Measurements from ENCODE around the gene TNFAIP8L2.

Gene TNFAIP8L2

DNA sequence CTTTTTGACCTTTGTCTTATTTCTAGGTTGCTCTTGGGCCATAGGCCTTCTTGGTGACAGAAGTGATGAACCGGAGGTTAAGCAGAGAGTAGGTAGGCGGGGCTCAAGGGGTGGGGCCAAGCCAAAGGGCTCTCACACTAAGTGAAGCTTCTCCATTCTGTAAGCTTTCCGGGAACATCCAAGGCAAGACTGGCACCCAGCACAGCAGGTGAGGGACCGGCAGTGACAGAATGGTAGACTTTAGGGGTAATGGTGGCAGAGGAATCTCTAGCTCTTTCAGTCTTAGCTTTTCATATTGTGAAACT lies at the start of gene TNFAIP8L2:
TNFAIP8L2 (plus strand) TSS at position 135 of the 305 bp plus-strand sequence. CDS start 2,049 bp downstream, outside the sequence.
- DNase-seq (ENCODE audit: low read depth, low spot score), result no peak

DNA sequence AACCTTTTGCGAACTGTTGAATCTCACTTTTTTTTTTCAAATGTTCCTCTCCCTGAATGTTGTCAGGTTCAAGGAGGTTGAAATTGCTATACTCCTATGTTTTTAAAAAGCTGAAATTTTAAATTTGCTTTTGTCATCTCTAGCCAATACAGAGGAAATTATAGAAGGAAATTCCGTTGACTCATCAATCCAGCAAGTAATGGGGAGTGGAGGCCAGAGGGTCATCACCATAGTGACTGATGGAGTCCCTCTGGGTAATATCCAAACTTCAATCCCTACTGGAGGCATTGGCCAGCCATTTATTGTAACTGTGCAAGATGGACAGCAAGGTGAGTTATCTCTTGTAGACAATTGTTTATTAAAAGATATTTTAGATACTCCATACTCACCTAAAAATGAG lies 49.6 kb upstream of the TNFAIP8L2 start:
- DNase-seq (ENCODE audit: low read depth, low spot score), result peak; percentile 13

- DNase-seq (ENCODE audit: low read depth, low spot score), result no peak
These were observed 48.1 kb upstream of the TNFAIP8L2 start for GRCh38 chr1:151108331-151108730.

- DNase-seq (ENCODE audit: low read depth, low spot score), result no peak
These were observed 42.6 kb upstream of the TNFAIP8L2 start for GRCh38 chr1:151113877-151114276.

DNA sequence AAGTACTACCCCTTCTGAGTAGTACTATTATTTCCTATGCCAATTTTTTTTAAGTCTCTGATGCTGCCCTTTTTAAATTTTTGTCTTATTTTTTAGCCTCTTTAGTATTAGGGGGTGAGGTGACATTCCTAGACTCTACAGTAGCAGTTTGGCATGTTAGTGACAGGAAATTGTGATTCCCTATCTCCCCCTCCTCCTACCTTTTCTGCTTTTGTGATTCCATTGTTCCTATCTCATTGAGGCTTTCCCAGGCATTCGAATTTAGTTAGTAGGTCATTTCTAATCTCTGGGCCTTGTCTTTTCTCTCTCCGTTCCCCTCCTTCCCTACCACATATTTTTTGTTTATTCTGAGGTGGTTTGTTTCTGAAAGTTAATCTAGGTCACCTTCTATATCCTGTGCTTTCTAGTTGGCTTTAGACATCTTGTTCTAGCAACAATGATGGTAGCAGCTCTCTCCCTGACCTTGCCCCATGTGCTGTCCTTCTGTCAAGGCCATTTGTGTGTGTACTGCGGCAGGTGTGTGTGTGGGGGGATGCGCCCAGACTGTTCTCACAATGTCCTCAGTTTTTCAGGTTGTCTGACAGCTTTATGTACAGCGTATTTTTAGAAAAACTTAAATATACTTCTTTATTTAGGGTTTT lies 31.6 kb upstream of the TNFAIP8L2 start:
- no peak for DNase-seq (ENCODE audit: low read depth, low spot score)

- DNase-seq (ENCODE audit: low read depth, low spot score), result no peak
These were observed 27.6 kb upstream of the TNFAIP8L2 start for GRCh38 chr1:151128800-151129199.

- DNase-seq (ENCODE audit: low read depth, low spot score), result peak; percentile 93
These were observed 25.4 kb upstream of the TNFAIP8L2 start for GRCh38 chr1:151130987-151131586.

DNA sequence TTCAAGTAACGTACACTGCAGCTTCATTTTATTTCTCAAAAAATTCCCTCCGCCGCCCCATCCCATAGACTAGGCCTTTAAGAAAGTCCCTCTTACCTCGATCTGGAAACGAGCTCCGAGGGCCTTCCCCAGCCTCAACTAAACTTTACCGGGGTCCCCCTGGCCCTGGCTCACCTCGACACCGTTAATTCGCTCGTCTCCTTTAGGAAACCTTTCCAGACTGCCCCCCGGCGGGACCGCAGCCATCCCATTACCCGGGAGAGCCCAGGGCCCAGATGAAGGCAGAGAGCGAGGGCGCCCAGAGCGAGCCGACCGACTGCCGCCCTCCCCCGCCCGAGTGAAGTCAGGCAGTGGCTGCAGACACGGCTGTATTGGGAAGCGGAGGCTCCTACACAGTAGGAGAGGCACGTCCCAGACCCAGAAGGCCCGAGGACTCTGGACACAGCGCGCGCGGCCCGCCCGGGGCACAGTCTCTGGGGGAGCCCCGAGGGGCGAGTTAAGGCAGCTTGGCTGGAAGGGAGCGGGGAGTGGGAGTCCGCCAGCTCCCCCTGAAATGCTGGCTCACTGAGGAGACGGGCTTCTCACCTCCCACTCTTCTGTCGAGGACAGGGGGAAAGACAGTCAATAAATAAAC lies 24.6 kb upstream of the TNFAIP8L2 start:
- DNase-seq (ENCODE audit: low read depth, low spot score), result peak; percentile 51

- DNase-seq (ENCODE audit: low read depth, low spot score), result no peak
These were observed 24.0 kb upstream of the TNFAIP8L2 start for GRCh38 chr1:151132335-151133017.

DNA sequence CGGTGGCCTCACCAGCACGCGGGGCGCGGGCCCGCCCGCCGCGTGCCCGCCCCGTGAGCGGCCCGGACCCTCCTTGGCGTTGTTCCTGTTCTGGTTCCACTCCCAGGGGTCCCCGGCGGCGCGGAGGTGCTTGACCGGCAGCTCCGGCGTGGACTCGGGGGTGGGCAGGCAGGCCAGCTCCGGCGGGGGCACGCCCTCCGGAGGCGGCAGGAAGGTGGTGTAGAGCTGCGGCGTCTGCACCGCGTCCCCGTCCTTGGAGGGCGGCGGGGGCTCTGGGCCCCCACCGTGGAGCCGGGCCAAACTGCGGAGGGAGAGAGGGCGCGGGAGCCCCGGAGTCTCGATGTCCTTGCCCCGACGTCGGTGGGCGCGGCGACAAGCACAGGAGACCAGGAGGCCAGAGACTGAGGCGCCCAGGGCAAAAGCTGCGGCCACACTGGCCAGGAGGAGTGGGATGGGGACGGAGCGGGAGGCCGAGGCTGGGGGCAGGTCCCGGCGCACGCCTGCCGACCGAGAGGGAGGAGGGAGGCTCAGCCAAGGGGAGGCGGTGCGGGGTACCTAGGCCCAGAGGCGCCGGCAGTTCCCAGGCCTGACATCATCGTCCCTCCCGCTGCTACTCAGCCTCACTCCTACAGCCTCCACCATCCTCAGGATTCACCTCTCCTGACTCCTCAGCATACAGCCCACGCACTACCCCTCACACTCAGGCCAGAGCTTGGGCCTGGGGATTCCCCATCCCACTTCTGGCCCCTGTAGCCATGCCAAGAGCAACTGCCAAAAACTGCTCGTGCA lies 23.2 kb upstream of the TNFAIP8L2 start:
- DNase-seq (ENCODE audit: low read depth, low spot score), result no peak

DNA sequence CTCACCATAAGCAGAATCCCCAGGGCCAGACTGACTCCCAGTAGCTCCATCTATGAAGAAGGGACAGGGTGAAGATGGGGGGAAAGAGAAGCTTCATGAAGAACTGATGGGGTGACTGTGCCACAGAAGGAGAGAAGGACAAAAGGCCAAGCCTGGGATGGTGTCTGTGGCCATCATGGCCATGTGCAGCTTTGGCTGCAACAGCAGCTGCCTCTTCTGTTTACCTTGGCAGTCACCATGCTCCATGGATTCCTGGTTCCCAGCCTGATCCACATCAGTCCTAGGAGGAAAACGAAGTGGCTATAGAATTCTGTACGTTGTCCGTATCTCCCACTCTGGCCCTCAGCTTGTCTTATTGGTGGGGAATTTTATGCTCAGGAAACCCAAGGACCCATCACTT lies 22.1 kb upstream of the TNFAIP8L2 start:
- DNase-seq (ENCODE audit: low read depth, low spot score), result no peak

- no peak for DNase-seq (ENCODE audit: low read depth, low spot score)
These were observed 21.5 kb upstream of the TNFAIP8L2 start for GRCh38 chr1:151134991-151135390.

GRCh38 chr1:151135433-151136385 lies 20.7 kb upstream of the TNFAIP8L2 start:
- no peak for DNase-seq (ENCODE audit: low read depth, low spot score)

DNA sequence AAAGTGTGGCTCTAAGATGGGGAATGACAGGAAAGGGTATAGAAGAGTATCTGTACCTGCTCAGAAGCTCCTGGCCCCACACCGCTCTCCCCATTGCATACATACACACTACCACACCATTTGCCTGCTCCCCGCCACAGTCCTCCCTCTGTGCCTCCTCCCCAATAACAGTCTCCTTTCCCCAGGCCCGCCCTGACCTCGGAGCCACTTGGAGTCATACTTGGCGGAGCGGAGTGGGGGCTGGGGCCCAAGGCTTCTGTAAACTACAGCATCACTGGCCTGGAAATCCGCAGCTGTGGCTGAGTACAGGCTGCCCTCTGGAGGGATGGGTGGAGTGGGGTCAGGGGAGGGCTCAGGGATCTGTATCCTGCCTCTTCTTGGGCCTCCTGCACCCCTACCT lies 18.7 kb upstream of the TNFAIP8L2 start:
- DNase-seq (ENCODE audit: low read depth, low spot score), result no peak

- DNase-seq (ENCODE audit: low read depth, low spot score), result no peak
These were observed 13.9 kb upstream of the TNFAIP8L2 start for GRCh38 chr1:151142411-151143056.

- no peak for DNase-seq (ENCODE audit: low read depth, low spot score)
These were observed 13.4 kb upstream of the TNFAIP8L2 start for GRCh38 chr1:151143057-151143435.

DNA sequence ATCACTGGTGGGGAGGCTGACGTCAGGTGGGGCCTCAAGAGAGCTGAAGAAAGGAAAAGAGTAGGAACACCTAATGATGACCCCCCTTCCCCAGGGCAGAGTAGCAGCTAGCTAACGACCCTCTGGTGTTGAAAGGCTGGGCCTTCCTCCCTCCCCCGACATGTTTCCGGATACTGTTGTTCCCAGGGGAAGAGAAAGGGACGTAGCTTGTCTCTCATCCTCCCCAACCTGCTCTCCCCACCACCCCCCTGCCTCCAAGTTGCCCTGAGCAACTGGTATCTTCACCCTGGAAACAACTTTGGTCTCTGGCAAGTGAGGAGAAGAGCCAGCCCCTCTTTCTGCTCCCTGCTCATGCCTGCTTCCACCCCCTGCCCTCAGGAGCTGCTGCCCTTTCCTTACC lies 12.5 kb upstream of the TNFAIP8L2 start:
- no peak for DNase-seq (ENCODE audit: low read depth, low spot score)

DNA sequence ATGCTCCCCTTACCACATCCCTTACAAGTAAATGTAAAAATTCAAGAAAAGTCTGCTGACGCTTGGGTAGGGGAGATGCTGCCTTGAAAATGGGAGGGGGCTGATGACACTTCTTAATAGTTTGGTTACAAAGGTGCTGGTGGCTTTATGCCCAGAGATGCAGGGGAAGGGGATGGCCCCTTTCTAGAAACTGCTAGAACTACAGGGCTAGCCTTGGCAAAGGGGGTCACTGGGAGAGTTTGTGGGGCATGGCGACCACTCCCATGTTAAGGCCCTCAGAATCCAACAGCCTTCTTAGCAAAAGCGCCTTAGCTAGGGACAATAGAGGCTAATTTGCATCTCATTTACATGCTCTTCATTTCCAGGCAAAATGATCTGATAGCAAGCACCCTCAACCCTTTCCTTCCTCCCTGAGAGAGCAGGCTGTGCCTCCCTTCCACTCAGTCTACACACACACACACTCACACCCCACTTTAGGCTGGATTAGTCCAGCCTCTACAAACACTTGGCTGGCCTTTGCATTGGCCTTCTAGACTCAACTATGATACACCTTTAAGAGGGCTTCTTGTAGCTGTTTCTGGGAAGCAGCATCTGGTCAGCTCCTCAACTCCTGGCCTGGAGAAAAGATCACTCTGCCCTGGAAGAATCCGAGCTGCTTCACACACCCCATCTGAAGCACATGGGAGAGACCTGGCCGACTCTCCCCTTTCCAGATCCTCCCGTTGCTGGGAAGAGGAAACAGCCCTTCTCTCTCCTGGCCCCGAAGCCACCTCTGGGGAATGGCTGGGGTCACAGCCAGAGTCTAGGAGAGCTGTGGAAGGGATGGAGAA lies 11.8 kb upstream of the TNFAIP8L2 start:
- peak; percentile 34 for DNase-seq (ENCODE audit: low read depth, low spot score)

GRCh38 chr1:151145304-151146071 lies 11.0 kb upstream of the TNFAIP8L2 start:
- peak; percentile 47 for DNase-seq (ENCODE audit: low read depth, low spot score)

All from astrocyte of the hippocampus (primary cell).